Transverse colon (tissue), 4 donors: ENCODE data around the gene VWA5B1. TPM values are rescaled to one million over a fixed set of nuclear protein-coding genes. Genes with fewer than 3 reads are reported as not detected.

Experiments
- DNase-seq: peaks from one replicate; pipeline ENCODE4 v3.0.0-alpha.2; 2019
- H3K27ac ChIP-seq, 4 donors: fragments of 200-600 bp; sonication (generic); 2 replicates each; pipeline ENCODE4 v1.5.1; 2016 to 2018; ENCODE audit warnings: inconsistent platforms in 4 of 4
- H3K27me3 ChIP-seq: fragments of 200-600 bp; sonication (generic); 2 replicates; pipeline ENCODE4 v1.5.1; 2017; ENCODE audit warnings: inconsistent platforms
- H3K36me3 ChIP-seq, 4 donors: fragments of 200-600 bp; sonication (generic); 2 replicates each; pipeline ENCODE4 v1.5.1; 2017 to 2019; ENCODE audit warnings: inconsistent platforms in 4 of 4
- H3K4me1 ChIP-seq, 4 donors: fragments of 200-600 bp; sonication (generic); 2 replicates each; pipeline ENCODE4 v1.5.1; 2017 to 2020; ENCODE audit warnings: inconsistent platforms in 4 of 4
- H3K4me3 ChIP-seq, 4 donors: fragments of 200-600 bp; sonication (generic); 1 replicate in 1 of 4; 2 replicates in 3 of 4; pipeline versions ENCODE4 v1.5.1 to v1.6.1; 2017 to 2019; ENCODE audit warnings: inconsistent platforms in 4 of 4
- H3K9me3 ChIP-seq, 2 donors: fragments of 200-600 bp; sonication (generic); 2 replicates each; pipeline ENCODE4 v1.5.1; 2017 to 2019; ENCODE audit warnings: inconsistent platforms in 2 of 2
- CTCF ChIP-seq, 5 experiments: fragments of 200-600 bp in 3 of 5; fragments of 450-650 bp in 2 of 5; sonication (generic) in 3 of 5; IDR thresholded peaks; 1 replicate in 2 of 5; 2 replicates in 3 of 5; pipeline ENCODE4 v1.5.1; 2016 to 2017; ENCODE audit warnings: antibody characterized with exemption in 5 of 5, inconsistent platforms in 3 of 5, mild to moderate bottlenecking in 2 of 5, moderate library complexity in 1 of 5
- EP300 ChIP-seq: sonication (generic); formaldehyde crosslinking; IDR thresholded peaks from one replicate; pipeline ENCODE4 v1.6.1; 2017; ENCODE audit warnings: antibody characterized with exemption, low read depth
- POLR2A ChIP-seq: fragments of 450-650 bp; IDR thresholded peaks from one replicate; pipeline ENCODE4 v1.6.1; 2016; ENCODE audit warnings: antibody characterized with exemption, mild to moderate bottlenecking, moderate library complexity
- POLR2AphosphoS5 ChIP-seq, 3 donors: sonication (generic); formaldehyde crosslinking; IDR thresholded peaks; one replicate each; pipeline ENCODE4 v1.6.1; 2016; ENCODE audit warnings: antibody characterized with exemption in 3 of 3
- WGBS, 2 donors: methylation state at CpG; one replicate each; pipeline ENCODE4 v1.1.5; 2018; ENCODE audit warnings: low coverage in 1 of 2; 5-methylcytosine and 5-hydroxymethylcytosine counted together
- in situ Hi-C, 4 donors: fragments of 200-750 bp; cut with MboI; loops; one replicate each; pipeline versions ENCODE4 v1.15.0 to v1.15.1; 2017; ENCODE audit warnings: low sequenced_read_pairs in 3 of 4, low pct_ligation_motif_present in 1 of 4, low pct_unique_long_range_greater_than_20kb in 1 of 4
- intact Hi-C: fragments of 100-400 bp; cut with DNase I; formaldehyde crosslinking; loops from one replicate; pipeline ENCODE4 v1.15.1; 2023; ENCODE audit warnings: low total_unique reads
- total RNA-seq, 4 donors: library from RNA; depleted of rRNA; stranded (reverse); fragments of >200 nt; gene quantifications; one replicate each; pipeline ENCODE4 v1.1.0, GENCODE V29; 2016

VWA5B1 gene
- total RNA-seq, 4 donors from 2014 or later = not detected

GRCh38 chr1:20276485-20277159 is 14.1 kb upstream of the VWA5B1 start:
- Histone ChIP-seq H3K27ac (no peak overlapping the region), H3K4me3 (no peak overlapping the region), H3K9me3 (no peaks in the 10 kb centered on the region), H3K4me1 (peaks cover 0 to 6% (median 4%) of the 10 kb centered on the region in 4 donors), H3K36me3 (no peaks in the 10 kb centered on the region), H3K27me3 (no peaks in the 10 kb centered on the region)
- WGBS, 2 donors = 20 to 79% methylated on average over 1 to 12 of the region's 12 CpGs
- in situ Hi-C loops (no loop called here), intact Hi-C loops (no loop called here)
- TF ChIP-seq POLR2AphosphoS5 (IDR thresholded peaks at IDR 0.05) = no peak
- TF ChIP-seq EP300 = no peak
- TF ChIP-seq CTCF (IDR thresholded peaks at IDR 0.05) = no peak
- no peak for TF ChIP-seq POLR2A
- DNase-seq = no peak

- 76% methylated on average over 4 of the region's 4 CpGs; no CpG with 5 or more reads in 1 of the 2 donors for WGBS, 2 donors
These were observed 12.0 kb upstream of the VWA5B1 start for GRCh38 chr1:20278692-20279130.

GRCh38 chr1:20279509-20279908 is 11.2 kb upstream of the VWA5B1 start:
- WGBS, 2 donors = 52% methylated on average over 7 of the region's 7 CpGs; no CpG with 5 or more reads in 1 of the 2 donors
- TF ChIP-seq POLR2A = no peak
- no peak for TF ChIP-seq EP300
- TF ChIP-seq POLR2AphosphoS5 (IDR thresholded peaks at IDR 0.05) = no peak
- TF ChIP-seq CTCF (IDR thresholded peaks at IDR 0.05) = no peak
- H3K4me3 ChIP-seq = no peak overlapping the region
- no peaks in the 10 kb centered on the region for H3K9me3 ChIP-seq
- H3K27me3 ChIP-seq = no peaks in the 10 kb centered on the region
- DNase-seq = peak; percentile 43
- no peaks in the 10 kb centered on the region for H3K36me3 ChIP-seq
- in situ Hi-C loops = no loop called here
- H3K27ac ChIP-seq = peak overlapping the region in 1 of 4 donors; percentile 4
- intact Hi-C loops = no loop called here
- peaks cover 0 to 6% (median 4%) of the 10 kb centered on the region in 4 donors for H3K4me1 ChIP-seq

More at GRCh38 chr1:20278692-20279130, 12.0 kb upstream of the VWA5B1 start:
- Histone ChIP-seq H3K27ac (no peak overlapping the region), H3K4me3 (no peak overlapping the region), H3K4me1 (peaks cover 0 to 6% (median 4%) of the 10 kb centered on the region in 4 donors), H3K36me3 (no peaks in the 10 kb centered on the region), H3K9me3 (no peaks in the 10 kb centered on the region), H3K27me3 (no peaks in the 10 kb centered on the region)
- DNase-seq = no peak
- intact Hi-C loops (no loop called here), in situ Hi-C loops (no loop called here)
- no peak for TF ChIP-seq EP300
- TF ChIP-seq POLR2AphosphoS5 (IDR thresholded peaks at IDR 0.05) = no peak
- no peak for TF ChIP-seq CTCF (IDR thresholded peaks at IDR 0.05)
- TF ChIP-seq POLR2A = no peak

GRCh38 chr1:20280341-20280740 is 10.3 kb upstream of the VWA5B1 start:
- in situ Hi-C loops (no loop called here), intact Hi-C loops (no loop called here)
- no peaks in the 10 kb centered on the region for H3K27me3 ChIP-seq
- H3K27ac ChIP-seq = peak overlapping the region in 1 of 4 donors; percentile 4
- H3K9me3 ChIP-seq = no peaks in the 10 kb centered on the region
- peaks cover 0 to 6% (median 4%) of the 10 kb centered on the region in 4 donors for H3K4me1 ChIP-seq
- no peaks in the 10 kb centered on the region for H3K36me3 ChIP-seq
- no peak for DNase-seq
- TF ChIP-seq POLR2A (no peak), POLR2AphosphoS5 (IDR thresholded peaks at IDR 0.05) (no peak), CTCF (IDR thresholded peaks at IDR 0.05) (no peak), EP300 (no peak)
- no peak overlapping the region for H3K4me3 ChIP-seq
- 79% methylated on average over 1 of the region's 1 CpG; no CpG with 5 or more reads in 1 of the 2 donors for WGBS, 2 donors
